ENCODE results near the gene PPP6R3. TPM values are rescaled to one million over a fixed set of nuclear protein-coding genes. Genes with fewer than 3 reads are reported as not detected.

PPP6R3 gene
- total and polyA plus RNA-seq, 2 of the 8 experiments (the other 6 are each of a cell fraction or from before 2014, with no cell fraction given), result 44.6 to 150 TPM

DNA sequence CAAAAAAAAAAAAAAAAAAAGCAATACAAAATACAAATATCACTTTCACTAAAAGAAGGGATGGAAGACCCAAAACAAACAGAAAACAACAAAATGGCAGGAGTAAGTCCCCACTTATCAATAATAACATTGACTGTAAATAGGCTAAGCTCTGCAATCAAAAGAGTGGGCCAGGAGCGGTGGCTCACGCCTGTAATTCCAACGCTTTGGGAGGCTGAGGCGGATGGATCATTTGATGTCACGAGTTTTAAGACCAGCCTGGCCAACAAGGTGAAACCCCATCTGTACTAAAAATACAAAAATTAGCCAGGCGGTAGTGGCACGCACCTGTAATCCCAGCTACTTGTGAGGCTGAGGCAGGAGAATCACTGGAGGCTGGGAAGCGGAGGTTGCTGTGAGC is 9.8 kb upstream of the PPP6R3 start (continued):
- TF ChIP-seq, protein P1, sequence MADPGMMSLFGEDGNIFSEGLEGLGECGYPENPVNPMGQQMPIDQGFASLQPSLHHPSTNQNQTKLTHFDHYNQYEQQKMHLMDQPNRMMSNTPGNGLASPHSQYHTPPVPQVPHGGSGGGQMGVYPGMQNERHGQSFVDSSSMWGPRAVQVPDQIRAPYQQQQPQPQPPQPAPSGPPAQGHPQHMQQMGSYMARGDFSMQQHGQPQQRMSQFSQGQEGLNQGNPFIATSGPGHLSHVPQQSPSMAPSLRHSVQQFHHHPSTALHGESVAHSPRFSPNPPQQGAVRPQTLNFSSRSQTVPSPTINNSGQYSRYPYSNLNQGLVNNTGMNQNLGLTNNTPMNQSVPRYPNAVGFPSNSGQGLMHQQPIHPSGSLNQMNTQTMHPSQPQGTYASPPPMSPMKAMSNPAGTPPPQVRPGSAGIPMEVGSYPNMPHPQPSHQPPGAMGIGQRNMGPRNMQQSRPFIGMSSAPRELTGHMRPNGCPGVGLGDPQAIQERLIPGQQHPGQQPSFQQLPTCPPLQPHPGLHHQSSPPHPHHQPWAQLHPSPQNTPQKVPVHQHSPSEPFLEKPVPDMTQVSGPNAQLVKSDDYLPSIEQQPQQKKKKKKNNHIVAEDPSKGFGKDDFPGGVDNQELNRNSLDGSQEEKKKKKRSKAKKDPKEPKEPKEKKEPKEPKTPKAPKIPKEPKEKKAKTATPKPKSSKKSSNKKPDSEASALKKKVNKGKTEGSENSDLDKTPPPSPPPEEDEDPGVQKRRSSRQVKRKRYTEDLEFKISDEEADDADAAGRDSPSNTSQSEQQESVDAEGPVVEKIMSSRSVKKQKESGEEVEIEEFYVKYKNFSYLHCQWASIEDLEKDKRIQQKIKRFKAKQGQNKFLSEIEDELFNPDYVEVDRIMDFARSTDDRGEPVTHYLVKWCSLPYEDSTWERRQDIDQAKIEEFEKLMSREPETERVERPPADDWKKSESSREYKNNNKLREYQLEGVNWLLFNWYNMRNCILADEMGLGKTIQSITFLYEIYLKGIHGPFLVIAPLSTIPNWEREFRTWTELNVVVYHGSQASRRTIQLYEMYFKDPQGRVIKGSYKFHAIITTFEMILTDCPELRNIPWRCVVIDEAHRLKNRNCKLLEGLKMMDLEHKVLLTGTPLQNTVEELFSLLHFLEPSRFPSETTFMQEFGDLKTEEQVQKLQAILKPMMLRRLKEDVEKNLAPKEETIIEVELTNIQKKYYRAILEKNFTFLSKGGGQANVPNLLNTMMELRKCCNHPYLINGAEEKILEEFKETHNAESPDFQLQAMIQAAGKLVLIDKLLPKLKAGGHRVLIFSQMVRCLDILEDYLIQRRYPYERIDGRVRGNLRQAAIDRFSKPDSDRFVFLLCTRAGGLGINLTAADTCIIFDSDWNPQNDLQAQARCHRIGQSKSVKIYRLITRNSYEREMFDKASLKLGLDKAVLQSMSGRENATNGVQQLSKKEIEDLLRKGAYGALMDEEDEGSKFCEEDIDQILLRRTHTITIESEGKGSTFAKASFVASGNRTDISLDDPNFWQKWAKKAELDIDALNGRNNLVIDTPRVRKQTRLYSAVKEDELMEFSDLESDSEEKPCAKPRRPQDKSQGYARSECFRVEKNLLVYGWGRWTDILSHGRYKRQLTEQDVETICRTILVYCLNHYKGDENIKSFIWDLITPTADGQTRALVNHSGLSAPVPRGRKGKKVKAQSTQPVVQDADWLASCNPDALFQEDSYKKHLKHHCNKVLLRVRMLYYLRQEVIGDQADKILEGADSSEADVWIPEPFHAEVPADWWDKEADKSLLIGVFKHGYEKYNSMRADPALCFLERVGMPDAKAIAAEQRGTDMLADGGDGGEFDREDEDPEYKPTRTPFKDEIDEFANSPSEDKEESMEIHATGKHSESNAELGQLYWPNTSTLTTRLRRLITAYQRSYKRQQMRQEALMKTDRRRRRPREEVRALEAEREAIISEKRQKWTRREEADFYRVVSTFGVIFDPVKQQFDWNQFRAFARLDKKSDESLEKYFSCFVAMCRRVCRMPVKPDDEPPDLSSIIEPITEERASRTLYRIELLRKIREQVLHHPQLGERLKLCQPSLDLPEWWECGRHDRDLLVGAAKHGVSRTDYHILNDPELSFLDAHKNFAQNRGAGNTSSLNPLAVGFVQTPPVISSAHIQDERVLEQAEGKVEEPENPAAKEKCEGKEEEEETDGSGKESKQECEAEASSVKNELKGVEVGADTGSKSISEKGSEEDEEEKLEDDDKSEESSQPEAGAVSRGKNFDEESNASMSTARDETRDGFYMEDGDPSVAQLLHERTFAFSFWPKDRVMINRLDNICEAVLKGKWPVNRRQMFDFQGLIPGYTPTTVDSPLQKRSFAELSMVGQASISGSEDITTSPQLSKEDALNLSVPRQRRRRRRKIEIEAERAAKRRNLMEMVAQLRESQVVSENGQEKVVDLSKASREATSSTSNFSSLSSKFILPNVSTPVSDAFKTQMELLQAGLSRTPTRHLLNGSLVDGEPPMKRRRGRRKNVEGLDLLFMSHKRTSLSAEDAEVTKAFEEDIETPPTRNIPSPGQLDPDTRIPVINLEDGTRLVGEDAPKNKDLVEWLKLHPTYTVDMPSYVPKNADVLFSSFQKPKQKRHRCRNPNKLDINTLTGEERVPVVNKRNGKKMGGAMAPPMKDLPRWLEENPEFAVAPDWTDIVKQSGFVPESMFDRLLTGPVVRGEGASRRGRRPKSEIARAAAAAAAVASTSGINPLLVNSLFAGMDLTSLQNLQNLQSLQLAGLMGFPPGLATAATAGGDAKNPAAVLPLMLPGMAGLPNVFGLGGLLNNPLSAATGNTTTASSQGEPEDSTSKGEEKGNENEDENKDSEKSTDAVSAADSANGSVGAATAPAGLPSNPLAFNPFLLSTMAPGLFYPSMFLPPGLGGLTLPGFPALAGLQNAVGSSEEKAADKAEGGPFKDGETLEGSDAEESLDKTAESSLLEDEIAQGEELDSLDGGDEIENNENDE (IDR thresholded peaks at IDR 0.05; ENCODE audit: insufficient replicate concordance, low read length), result no peak
- no peak for TF ChIP-seq KDM4A (IDR thresholded peaks at IDR 0.05; ENCODE audit: low read depth, low read length, severe bottlenecking)
- no peak for TF ChIP-seq EGR1 (IDR thresholded peaks at IDR 0.05; ENCODE audit: borderline replicate concordance, low read depth, low read length)
